ENCODE measurements around the gene ZC2HC1B.

Gene ZC2HC1B

DNA sequence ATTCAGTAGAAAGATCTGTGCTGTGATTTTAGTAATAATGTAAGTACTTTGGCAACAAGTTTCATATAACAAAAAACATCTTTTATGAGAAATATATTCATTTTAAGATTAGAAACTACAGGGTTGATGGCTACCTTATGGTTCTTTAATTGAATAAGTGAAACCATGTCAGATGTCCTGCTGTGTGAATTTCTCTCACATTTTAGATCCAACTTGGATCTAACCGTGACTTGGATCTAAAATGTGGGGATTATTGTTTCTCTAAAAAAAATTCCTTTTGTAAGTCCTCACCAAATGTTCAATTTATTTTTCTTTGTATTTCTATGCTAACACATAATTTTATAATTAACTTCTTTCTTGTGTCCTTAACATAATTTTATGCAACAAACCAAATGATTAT, 30.4 kb downstream of the ZC2HC1B start:
- no peak for TF ChIP-seq REST (IDR thresholded peaks at IDR 0.05; ENCODE audit: insufficient read depth in 1 of 2, low read depth in 2 of 2, low read length in 2 of 2)
- TF ChIP-seq TAF1 (IDR thresholded peaks at IDR 0.05; ENCODE audit: borderline replicate concordance, insufficient read depth, low read length) = no peak
- TF ChIP-seq SIN3A (IDR thresholded peaks at IDR 0.05; ENCODE audit: borderline replicate concordance, insufficient read depth, low read length) = no peak
- no peak for TF ChIP-seq POLR2AphosphoS5 (IDR thresholded peaks at IDR 0.05; ENCODE audit: low read depth, low read length)
- TF ChIP-seq FOXP2 (optimal IDR thresholded peaks at IDR 0.05; ENCODE audit: borderline replicate concordance, extremely low read depth, extremely low read length, insufficient read depth) = no peak

GRCh38 chr6:143896126-143896860, 32.0 kb downstream of the ZC2HC1B start:
- TF ChIP-seq TAF1 (IDR thresholded peaks at IDR 0.05; ENCODE audit: borderline replicate concordance, insufficient read depth, low read length) (no peak), REST (IDR thresholded peaks at IDR 0.05; ENCODE audit: insufficient read depth in 1 of 2, low read depth in 2 of 2, low read length in 2 of 2) (no peak), SIN3A (IDR thresholded peaks at IDR 0.05; ENCODE audit: borderline replicate concordance, insufficient read depth, low read length) (no peak), POLR2AphosphoS5 (IDR thresholded peaks at IDR 0.05; ENCODE audit: low read depth, low read length) (no peak), FOXP2 (optimal IDR thresholded peaks at IDR 0.05; ENCODE audit: borderline replicate concordance, extremely low read depth, extremely low read length, insufficient read depth) (no peak)

DNA sequence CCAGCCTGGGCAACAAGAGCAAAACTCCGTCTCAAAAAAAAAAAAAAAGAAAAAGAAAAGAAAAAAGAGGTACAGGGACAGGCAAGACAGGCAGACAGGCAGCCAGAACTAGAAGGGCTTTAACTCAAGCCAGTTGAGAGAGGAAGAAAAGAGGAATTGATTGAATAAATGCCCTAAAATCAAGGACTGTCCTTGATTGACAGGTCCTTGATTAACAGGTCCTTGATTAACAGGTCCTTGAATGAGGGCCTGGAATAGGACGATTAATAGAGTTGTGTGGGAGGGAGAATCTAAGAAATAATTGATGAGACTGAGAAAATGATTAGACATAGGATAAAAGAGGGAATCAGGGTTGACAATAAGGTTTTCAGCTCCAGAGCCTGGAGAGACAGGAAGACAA, 36.1 kb downstream of the ZC2HC1B start:
- no peak for TF ChIP-seq FOXP2 (optimal IDR thresholded peaks at IDR 0.05; ENCODE audit: borderline replicate concordance, extremely low read depth, extremely low read length, insufficient read depth)
- TF ChIP-seq REST (IDR thresholded peaks at IDR 0.05; ENCODE audit: insufficient read depth in 1 of 2, low read depth in 2 of 2, low read length in 2 of 2) = no peak

DNA sequence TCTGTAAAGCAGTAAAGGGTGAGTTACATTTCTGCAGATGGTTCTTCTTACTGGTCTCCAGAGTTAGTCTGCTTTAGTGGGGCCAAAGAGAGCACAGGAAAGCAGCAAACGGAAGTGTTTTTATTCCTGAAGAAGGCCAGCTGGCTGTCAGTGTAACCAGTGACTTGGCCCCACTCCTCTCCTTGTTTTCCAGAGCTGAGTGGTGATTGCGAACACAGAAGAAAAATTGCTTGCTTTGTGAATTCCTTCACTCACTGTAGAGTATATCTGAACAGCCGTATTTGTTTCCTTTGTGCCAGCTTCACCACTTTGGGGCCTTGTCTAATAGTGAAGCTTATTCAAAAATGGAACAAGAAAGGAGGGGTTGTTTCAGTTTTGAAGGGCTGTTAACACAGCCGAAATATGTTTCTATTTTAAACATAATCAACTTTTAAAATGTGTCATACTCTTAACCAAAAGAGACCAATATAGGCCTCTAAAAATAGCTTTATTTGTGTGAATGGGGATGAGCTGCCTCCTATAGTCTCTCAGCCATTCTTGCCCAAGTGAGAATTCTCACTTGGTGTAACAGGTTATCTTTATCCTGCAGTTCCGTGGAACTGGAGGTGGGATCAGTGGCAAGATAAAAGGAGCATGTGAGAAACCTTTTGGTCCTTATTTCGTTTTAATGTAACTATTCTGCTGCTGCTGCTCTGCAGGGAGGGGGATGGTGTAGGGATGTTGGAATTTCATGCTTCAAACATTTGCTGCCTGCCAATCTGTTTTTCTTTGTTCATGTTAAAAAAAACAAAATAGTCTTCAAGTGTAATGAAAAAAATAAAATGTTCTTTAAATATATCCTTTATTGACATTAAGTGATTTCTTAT, 37.8 kb downstream of the ZC2HC1B start:
- TF ChIP-seq SIN3A (IDR thresholded peaks at IDR 0.05; ENCODE audit: borderline replicate concordance, insufficient read depth, low read length) = no peak
- no peak for TF ChIP-seq REST (IDR thresholded peaks at IDR 0.05; ENCODE audit: insufficient read depth in 1 of 2, low read depth in 2 of 2, low read length in 2 of 2)

Data from PFSK-1 (cell line).